HG03342 (cell line): Measurements from ENCODE around the gene DLX6.

Experiments used
- ATAC-seq: cut with Tn5 transposase; IDR thresholded peaks from one replicate; pipeline ENCODE4 v1.9.1; 2021; ENCODE audit warnings: mild to moderate bottlenecking, moderate library complexity; ENCODE audit not compliant: unreplicated experiment

DLX6 gene

GRCh38 chr7:97009753-97010732 lies 4.7 kb downstream of the DLX6 start:
- no peak for ATAC-seq

- no peak for ATAC-seq
These were observed 5.8 kb downstream of the DLX6 start for GRCh38 chr7:97011104-97011503.

- no peak for ATAC-seq
These were observed 6.4 kb downstream of the DLX6 start for GRCh38 chr7:97011536-97012364.

GRCh38 chr7:97012365-97013133 lies 7.2 kb downstream of the DLX6 start:
- ATAC-seq: no peak

GRCh38 chr7:97013134-97013844 lies 7.9 kb downstream of the DLX6 start:
- no peak for ATAC-seq

- ATAC-seq: no peak
These were observed 8.4 kb downstream of the DLX6 start for GRCh38 chr7:97013845-97014134.

- no peak for ATAC-seq
These were observed 8.9 kb downstream of the DLX6 start for GRCh38 chr7:97014145-97014750.

GRCh38 chr7:97015279-97015678 lies 9.9 kb downstream of the DLX6 start:
- no peak for ATAC-seq

- ATAC-seq: no peak
These were observed 10.5 kb downstream of the DLX6 start for GRCh38 chr7:97015756-97016380.

- no peak for ATAC-seq
These were observed 11.2 kb downstream of the DLX6 start for GRCh38 chr7:97016381-97017191.

GRCh38 chr7:97017192-97018125 lies 12.1 kb downstream of the DLX6 start:
- no peak for ATAC-seq

- no peak for ATAC-seq
These were observed 12.8 kb downstream of the DLX6 start for GRCh38 chr7:97018126-97018601.

GRCh38 chr7:97018791-97019531 lies 13.6 kb downstream of the DLX6 start:
- no peak for ATAC-seq

- no peak for ATAC-seq
These were observed 14.4 kb downstream of the DLX6 start for GRCh38 chr7:97019710-97020225.

GRCh38 chr7:97020601-97020995 lies 15.2 kb downstream of the DLX6 start:
- no peak for ATAC-seq

- ATAC-seq: no peak
These were observed 15.8 kb downstream of the DLX6 start for GRCh38 chr7:97020996-97021746.
